OCI-LY3 (cell line): ENCODE measurements around the gene SLC16A7.

Source experiments
- H2AFZ ChIP-seq: fragments of 200-600, 300-600 bp; shearing (Covaris generic); 2 replicates; pipeline ENCODE4 v1.6.0; 2014; ENCODE audit warnings: antibody characterized with exemption, low read depth, low read length
- H3K27ac ChIP-seq: fragments of 200-600, 300-600 bp; sonication (generic); 2 replicates; pipeline ENCODE4 v1.5.1; 2014; ENCODE audit warnings: mild to moderate bottlenecking, low read length, moderate library complexity, mixed read lengths
- H3K27me3 ChIP-seq: fragments of 200-600, 300-600 bp; sonication (generic); 2 replicates; pipeline ENCODE4 v1.6.1; 2014; ENCODE audit warnings: low read depth, low read length, mixed read lengths
- H3K36me3 ChIP-seq: fragments of 200-600, 300-600 bp; sonication (generic); replicated peaks from 2 replicates; pipeline ENCODE3; 2014; ENCODE audit warnings: low read depth, low read length, mixed read lengths
- H3K4me1 ChIP-seq: fragments of 300-600, 200-600 bp; sonication (generic); 2 replicates; pipeline ENCODE4 v1.6.1; 2014; ENCODE audit warnings: low read length, mixed read lengths
- H3K4me2 ChIP-seq: fragments of 200-600, 300-600 bp; sonication (generic); 2 replicates; pipeline ENCODE4 v1.6.1; 2014; ENCODE audit warnings: low read length, mixed read lengths
- H3K4me3 ChIP-seq: fragments of 300-600, 200-600 bp; sonication (generic); 2 replicates; pipeline ENCODE4 v1.5.1; 2014; ENCODE audit warnings: antibody characterized with exemption, mild to moderate bottlenecking, low read length, moderate library complexity
- H3K79me2 ChIP-seq: fragments of 300-600, 200-600 bp; shearing (Covaris generic); 2 replicates; pipeline ENCODE4 v1.6.1; 2014; ENCODE audit warnings: mild to moderate bottlenecking, low read length, mixed read lengths
- H3K9ac ChIP-seq: fragments of 300-600, 200-600 bp; shearing (Covaris generic); 2 replicates; pipeline ENCODE4 v1.6.0; 2014; ENCODE audit warnings: mild to moderate bottlenecking, low read length, moderate library complexity
- H3K9me3 ChIP-seq: fragments of 200-600, 300-600 bp; shearing (Covaris generic); 2 replicates; pipeline ENCODE4 v1.6.1; 2014; ENCODE audit warnings: low read length, mixed read lengths; ENCODE audit not compliant: insufficient read depth
- H4K20me1 ChIP-seq: fragments of 200-600, 300-600 bp; sonication (generic); 2 replicates; pipeline ENCODE4 v1.6.1; 2016; ENCODE audit warnings: low read length, mixed read lengths; ENCODE audit not compliant: insufficient read depth
- EZH2phosphoT487 ChIP-seq: fragments of 200-600 bp; shearing (Covaris generic); IDR thresholded peaks from 2 replicates; pipeline ENCODE4 v1.6.1; 2018; ENCODE audit warnings: antibody characterized with exemption, mixed run types, low read depth
- TF ChIP-seq, protein P1 (sequence below): fragments of 200-600, 300-600 bp; sonication (generic); IDR thresholded peaks from 2 replicates; pipeline ENCODE4 v1.5.1; 2014; ENCODE audit warnings: antibody characterized with exemption, low read length, low read depth

The SLC16A7 gene

DNA sequence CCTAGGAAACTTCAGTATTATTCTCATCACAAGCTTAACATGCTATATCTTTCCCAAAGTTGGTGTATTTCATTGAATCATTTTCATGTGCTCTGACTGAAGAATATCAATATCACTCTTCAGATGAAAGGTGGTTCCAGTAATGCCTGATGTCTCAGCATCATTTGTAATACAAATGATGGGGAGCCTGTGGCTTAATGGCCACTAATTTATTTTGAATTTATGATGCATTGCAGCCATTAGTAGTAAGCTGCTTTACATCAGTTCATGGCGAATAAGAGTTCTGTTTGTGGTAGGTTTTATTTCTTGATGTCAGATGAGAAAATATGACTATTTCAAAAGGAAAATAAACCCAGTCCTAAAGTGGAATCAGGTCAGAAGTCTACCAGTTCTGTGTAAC lies 139.4 kb downstream of the SLC16A7 start:
- no peak overlapping the region for H3K4me2 ChIP-seq
- H3K36me3 ChIP-seq, result no peaks in the 10 kb centered on the region
- H3K4me1 ChIP-seq, result no peaks in the 10 kb centered on the region
- no peaks in the 10 kb centered on the region for H3K27me3 ChIP-seq
- TF ChIP-seq EZH2phosphoT487, result no peak
- TF ChIP-seq, protein P1, sequence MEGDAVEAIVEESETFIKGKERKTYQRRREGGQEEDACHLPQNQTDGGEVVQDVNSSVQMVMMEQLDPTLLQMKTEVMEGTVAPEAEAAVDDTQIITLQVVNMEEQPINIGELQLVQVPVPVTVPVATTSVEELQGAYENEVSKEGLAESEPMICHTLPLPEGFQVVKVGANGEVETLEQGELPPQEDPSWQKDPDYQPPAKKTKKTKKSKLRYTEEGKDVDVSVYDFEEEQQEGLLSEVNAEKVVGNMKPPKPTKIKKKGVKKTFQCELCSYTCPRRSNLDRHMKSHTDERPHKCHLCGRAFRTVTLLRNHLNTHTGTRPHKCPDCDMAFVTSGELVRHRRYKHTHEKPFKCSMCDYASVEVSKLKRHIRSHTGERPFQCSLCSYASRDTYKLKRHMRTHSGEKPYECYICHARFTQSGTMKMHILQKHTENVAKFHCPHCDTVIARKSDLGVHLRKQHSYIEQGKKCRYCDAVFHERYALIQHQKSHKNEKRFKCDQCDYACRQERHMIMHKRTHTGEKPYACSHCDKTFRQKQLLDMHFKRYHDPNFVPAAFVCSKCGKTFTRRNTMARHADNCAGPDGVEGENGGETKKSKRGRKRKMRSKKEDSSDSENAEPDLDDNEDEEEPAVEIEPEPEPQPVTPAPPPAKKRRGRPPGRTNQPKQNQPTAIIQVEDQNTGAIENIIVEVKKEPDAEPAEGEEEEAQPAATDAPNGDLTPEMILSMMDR, result no peak
- H3K9me3 ChIP-seq, result no peaks in the 10 kb centered on the region
- H3K79me2 ChIP-seq, result no peaks in the 10 kb centered on the region
- no peak overlapping the region for H2AFZ ChIP-seq
- no peak overlapping the region for H3K4me3 ChIP-seq
- H4K20me1 ChIP-seq, result no peaks in the 10 kb centered on the region
- no peak overlapping the region for H3K27ac ChIP-seq
- no peak overlapping the region for H3K9ac ChIP-seq

- H3K4me2 ChIP-seq, result no peak overlapping the region
- TF ChIP-seq, protein P1, result no peak
- TF ChIP-seq EZH2phosphoT487, result no peak
- H3K4me3 ChIP-seq, result no peak overlapping the region
Measured at GRCh38 chr12:59736359-59736758, 140.5 kb downstream of the SLC16A7 start.

DNA sequence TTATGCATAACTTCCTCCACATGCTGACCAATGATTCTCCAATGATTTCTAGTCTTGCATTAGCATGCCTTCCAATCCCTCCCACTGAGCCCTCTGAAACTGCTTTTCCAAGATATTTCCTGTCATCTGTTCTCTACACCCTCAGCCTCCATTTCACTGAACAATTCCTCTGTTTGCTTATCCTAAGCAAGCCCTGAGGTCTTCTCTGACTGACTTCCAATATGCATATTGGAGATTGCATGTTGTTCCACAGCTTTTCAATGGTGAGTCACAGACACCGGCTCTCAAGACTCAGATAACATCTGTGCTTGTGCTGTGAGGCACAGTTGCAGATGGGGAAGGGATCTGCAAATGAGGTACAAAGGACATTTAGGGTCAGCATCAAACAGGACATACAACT lies 141.0 kb downstream of the SLC16A7 start:
- H3K4me2 ChIP-seq, result no peak overlapping the region
- no peaks in the 10 kb centered on the region for H4K20me1 ChIP-seq
- H3K9me3 ChIP-seq, result no peaks in the 10 kb centered on the region
- no peaks in the 10 kb centered on the region for H3K36me3 ChIP-seq
- TF ChIP-seq, protein P1, result no peak
- TF ChIP-seq EZH2phosphoT487, result no peak
- no peak overlapping the region for H3K27ac ChIP-seq
- no peak overlapping the region for H2AFZ ChIP-seq
- no peak overlapping the region for H3K9ac ChIP-seq
- no peaks in the 10 kb centered on the region for H3K27me3 ChIP-seq
- H3K79me2 ChIP-seq, result no peaks in the 10 kb centered on the region
- H3K4me3 ChIP-seq, result no peak overlapping the region
- H3K4me1 ChIP-seq, result no peaks in the 10 kb centered on the region

More at GRCh38 chr12:59736359-59736758, 140.5 kb downstream of the SLC16A7 start:
- Histone ChIP-seq H3K79me2 (no peaks in the 10 kb centered on the region), H4K20me1 (no peaks in the 10 kb centered on the region), H3K36me3 (no peaks in the 10 kb centered on the region), H3K27ac (no peak overlapping the region), H3K4me1 (no peaks in the 10 kb centered on the region), H3K9me3 (no peaks in the 10 kb centered on the region), H2AFZ (no peak overlapping the region), H3K9ac (no peak overlapping the region), H3K27me3 (no peaks in the 10 kb centered on the region)

DNA sequence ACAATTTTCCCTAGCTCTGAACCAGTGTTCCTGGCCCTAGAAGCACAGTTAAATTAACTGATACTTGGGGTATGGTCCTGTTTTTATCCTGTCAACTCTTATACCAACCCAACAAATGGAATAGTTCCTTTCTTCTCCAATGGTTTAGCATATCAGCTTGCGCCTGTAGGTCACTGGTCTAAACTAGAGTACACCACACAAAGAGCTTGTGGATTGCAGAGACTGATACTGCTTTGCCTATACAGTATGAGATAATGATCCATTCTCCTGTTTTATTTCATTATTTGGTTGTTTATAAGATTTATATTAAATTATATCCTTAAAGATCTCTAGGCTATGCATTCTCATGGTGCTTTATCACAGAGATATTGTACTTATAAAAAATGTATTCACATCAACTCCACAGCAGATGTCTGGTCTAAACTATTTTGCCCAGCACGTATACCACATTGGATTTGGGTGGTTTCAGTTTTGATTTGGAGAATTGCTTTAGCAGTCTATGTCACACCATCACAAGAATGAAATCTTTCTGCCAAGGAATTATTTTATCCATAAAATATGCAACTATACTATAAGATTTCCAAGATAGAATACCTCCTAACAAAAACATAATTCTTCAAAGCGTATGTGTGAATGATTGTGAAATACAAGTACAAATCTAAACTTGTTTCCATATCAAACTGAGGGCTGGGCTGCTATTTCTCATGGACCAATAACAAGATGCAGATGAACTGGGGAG lies 142.1 kb downstream of the SLC16A7 start:
- no peak overlapping the region for H3K27ac ChIP-seq
- H3K36me3 ChIP-seq, result no peaks in the 10 kb centered on the region
- TF ChIP-seq EZH2phosphoT487, result no peak
- TF ChIP-seq, protein P1, result no peak
- H4K20me1 ChIP-seq, result no peaks in the 10 kb centered on the region
- H3K4me2 ChIP-seq, result no peak overlapping the region
- no peaks in the 10 kb centered on the region for H3K9me3 ChIP-seq
- H3K9ac ChIP-seq, result no peak overlapping the region
- H3K4me1 ChIP-seq, result no peaks in the 10 kb centered on the region
- H3K79me2 ChIP-seq, result no peaks in the 10 kb centered on the region
- no peak overlapping the region for H3K4me3 ChIP-seq
- H2AFZ ChIP-seq, result no peak overlapping the region
- no peaks in the 10 kb centered on the region for H3K27me3 ChIP-seq
